Activated T-cell treated with anti-CD3 and anti-CD28 coated beads, Interleukin-2, amount 50 U/mL, for 24 hours (primary cell): Measurements from ENCODE around the gene CRTC3.

Experiments
- DNase-seq: peaks from one replicate; pipeline ENCODE4 v3.0.0-alpha.2; 2020
- H3K27ac Mint-ChIP-seq: 2 replicates; pipeline ENCODE4 v1.8.0; 2020; ENCODE audit warnings: mild to moderate bottlenecking, mixed read lengths
- H3K27me3 Mint-ChIP-seq: 2 replicates; pipeline ENCODE4 v1.8.0; 2020; ENCODE audit warnings: mixed read lengths
- H3K36me3 Mint-ChIP-seq: 2 replicates; pipeline ENCODE4 v1.8.0; 2020; ENCODE audit warnings: low read depth, mixed read lengths
- H3K4me1 Mint-ChIP-seq: 2 replicates; pipeline ENCODE4 v1.8.0; 2020; ENCODE audit warnings: low read depth, mixed read lengths
- H3K4me3 Mint-ChIP-seq: 2 replicates; pipeline ENCODE4 v1.8.0; 2020; ENCODE audit warnings: mild to moderate bottlenecking, moderate library complexity, mixed read lengths
- H3K9me3 Mint-ChIP-seq: 2 replicates; pipeline ENCODE4 v1.8.0; 2020; ENCODE audit warnings: mixed read lengths

CRTC3 gene

GRCh38 chr15:90529371-90530249 lies at the start of gene CRTC3:
TSS of gene CRTC3 (plus strand) at chr15:90529923. CDS start at chr15:90530072, 149 bp downstream.
- no peaks in the 10 kb centered on the region for H3K27me3 Mint-ChIP-seq
- peaks cover 8% of the 10 kb centered on the region for H3K36me3 Mint-ChIP-seq
- H3K4me1 Mint-ChIP-seq: peaks cover 44% of the 10 kb centered on the region
- peak; percentile 81 for DNase-seq
- H3K4me3 Mint-ChIP-seq: peak within 1 kb of the TSS; percentile 94
- H3K9me3 Mint-ChIP-seq: no peaks in the 10 kb centered on the region
- peak within 1 kb of the TSS; percentile 91 for H3K27ac Mint-ChIP-seq

GRCh38 chr15:90481023-90481422 lies 48.7 kb upstream of the CRTC3 start:
- peaks cover 95% of the 10 kb centered on the region for H3K36me3 Mint-ChIP-seq
- no peaks in the 10 kb centered on the region for H3K27me3 Mint-ChIP-seq
- H3K4me3 Mint-ChIP-seq: no peak overlapping the region
- H3K9me3 Mint-ChIP-seq: no peaks in the 10 kb centered on the region
- peaks cover 32% of the 10 kb centered on the region for H3K4me1 Mint-ChIP-seq
- H3K27ac Mint-ChIP-seq: peak overlapping the region; percentile 41
- no peak for DNase-seq

GRCh38 chr15:90482124-90483011 lies 47.4 kb upstream of the CRTC3 start:
- DNase-seq: peak; percentile 48
- Mint-ChIP-seq H3K4me3 (no peak overlapping the region), H3K27me3 (no peaks in the 10 kb centered on the region), H3K36me3 (peaks cover 95% of the 10 kb centered on the region), H3K27ac (no peak overlapping the region), H3K4me1 (peaks cover 31% of the 10 kb centered on the region), H3K9me3 (no peaks in the 10 kb centered on the region)

- no peak for DNase-seq
- H3K4me3 Mint-ChIP-seq: no peak overlapping the region
- H3K27me3 Mint-ChIP-seq: no peaks in the 10 kb centered on the region
- H3K36me3 Mint-ChIP-seq: peaks cover 93% of the 10 kb centered on the region
- peaks cover 30% of the 10 kb centered on the region for H3K4me1 Mint-ChIP-seq
- no peak overlapping the region for H3K27ac Mint-ChIP-seq
- H3K9me3 Mint-ChIP-seq: no peaks in the 10 kb centered on the region
Observed at GRCh38 chr15:90483012-90483307, 46.8 kb upstream of the CRTC3 start.

GRCh38 chr15:90483637-90484036 lies 46.1 kb upstream of the CRTC3 start:
- no peak overlapping the region for H3K4me3 Mint-ChIP-seq

GRCh38 chr15:90487186-90487585 lies 42.5 kb upstream of the CRTC3 start:
- no peak overlapping the region for H3K27ac Mint-ChIP-seq
- no peaks in the 10 kb centered on the region for H3K27me3 Mint-ChIP-seq
- DNase-seq: no peak
- H3K36me3 Mint-ChIP-seq: peaks cover 96% of the 10 kb centered on the region
- H3K4me3 Mint-ChIP-seq: no peak overlapping the region
- no peaks in the 10 kb centered on the region for H3K9me3 Mint-ChIP-seq
- H3K4me1 Mint-ChIP-seq: no peaks in the 10 kb centered on the region

More at GRCh38 chr15:90483637-90484036, 46.1 kb upstream of the CRTC3 start:
- no peak overlapping the region for H3K27ac Mint-ChIP-seq
- peaks cover 92% of the 10 kb centered on the region for H3K36me3 Mint-ChIP-seq
- no peaks in the 10 kb centered on the region for H3K9me3 Mint-ChIP-seq
- H3K27me3 Mint-ChIP-seq: no peaks in the 10 kb centered on the region
- no peak for DNase-seq
- peaks cover 26% of the 10 kb centered on the region for H3K4me1 Mint-ChIP-seq

GRCh38 chr15:90489514-90489913 lies 40.2 kb upstream of the CRTC3 start:
- Mint-ChIP-seq H3K27ac (no peak overlapping the region), H3K36me3 (peaks cover 96% of the 10 kb centered on the region), H3K4me1 (peaks cover 13% of the 10 kb centered on the region), H3K4me3 (no peak overlapping the region), H3K27me3 (no peaks in the 10 kb centered on the region), H3K9me3 (no peaks in the 10 kb centered on the region)
- no peak for DNase-seq

- peak overlapping the region; percentile 1 for H3K27ac Mint-ChIP-seq
- no peak overlapping the region for H3K4me3 Mint-ChIP-seq
- peaks cover 95% of the 10 kb centered on the region for H3K36me3 Mint-ChIP-seq
- no peaks in the 10 kb centered on the region for H3K27me3 Mint-ChIP-seq
- DNase-seq: no peak
- H3K9me3 Mint-ChIP-seq: no peaks in the 10 kb centered on the region
- H3K4me1 Mint-ChIP-seq: peaks cover 13% of the 10 kb centered on the region
Observed at GRCh38 chr15:90489944-90490343, 39.8 kb upstream of the CRTC3 start.

- Mint-ChIP-seq H3K4me1 (peaks cover 13% of the 10 kb centered on the region), H3K4me3 (no peak overlapping the region), H3K9me3 (no peaks in the 10 kb centered on the region), H3K27ac (peak overlapping the region; percentile 48), H3K27me3 (no peaks in the 10 kb centered on the region), H3K36me3 (peaks cover 93% of the 10 kb centered on the region)
- DNase-seq: no peak
Observed at GRCh38 chr15:90493647-90494046, 36.1 kb upstream of the CRTC3 start.

- Mint-ChIP-seq H3K36me3 (peaks cover 93% of the 10 kb centered on the region), H3K27ac (no peak overlapping the region), H3K27me3 (no peaks in the 10 kb centered on the region), H3K4me3 (no peak overlapping the region), H3K4me1 (peaks cover 13% of the 10 kb centered on the region), H3K9me3 (no peaks in the 10 kb centered on the region)
- no peak for DNase-seq
Observed at GRCh38 chr15:90495067-90495466, 34.7 kb upstream of the CRTC3 start.

GRCh38 chr15:90496791-90497190 lies 32.9 kb upstream of the CRTC3 start:
- Mint-ChIP-seq H3K36me3 (peaks cover 94% of the 10 kb centered on the region), H3K4me1 (peaks cover 13% of the 10 kb centered on the region)
- DNase-seq: no peak

GRCh38 chr15:90497376-90497775 lies 32.3 kb upstream of the CRTC3 start:
- Mint-ChIP-seq H3K9me3 (no peaks in the 10 kb centered on the region), H3K27ac (no peak overlapping the region), H3K4me1 (peaks cover 13% of the 10 kb centered on the region), H3K27me3 (no peaks in the 10 kb centered on the region), H3K36me3 (peaks cover 94% of the 10 kb centered on the region), H3K4me3 (no peak overlapping the region)
- no peak for DNase-seq

More at GRCh38 chr15:90496791-90497190, 32.9 kb upstream of the CRTC3 start:
- no peaks in the 10 kb centered on the region for H3K27me3 Mint-ChIP-seq
- H3K27ac Mint-ChIP-seq: no peak overlapping the region
- no peaks in the 10 kb centered on the region for H3K9me3 Mint-ChIP-seq
- H3K4me3 Mint-ChIP-seq: no peak overlapping the region

GRCh38 chr15:90497912-90498311 lies 31.8 kb upstream of the CRTC3 start:
- H3K27ac Mint-ChIP-seq: no peak overlapping the region
- no peaks in the 10 kb centered on the region for H3K27me3 Mint-ChIP-seq
- H3K36me3 Mint-ChIP-seq: peaks cover 93% of the 10 kb centered on the region
- H3K4me1 Mint-ChIP-seq: peaks cover 8% of the 10 kb centered on the region
- H3K9me3 Mint-ChIP-seq: no peaks in the 10 kb centered on the region
- H3K4me3 Mint-ChIP-seq: no peak overlapping the region
- DNase-seq: no peak

- DNase-seq: no peak
- Mint-ChIP-seq H3K36me3 (peaks cover 75% of the 10 kb centered on the region), H3K4me3 (no peak overlapping the region), H3K9me3 (no peaks in the 10 kb centered on the region), H3K4me1 (no peaks in the 10 kb centered on the region), H3K27me3 (no peaks in the 10 kb centered on the region), H3K27ac (no peak overlapping the region)
Observed at GRCh38 chr15:90500171-90500570, 29.6 kb upstream of the CRTC3 start.

GRCh38 chr15:90501898-90502297 lies 27.8 kb upstream of the CRTC3 start:
- Mint-ChIP-seq H3K4me3 (no peak overlapping the region), H3K27ac (no peak overlapping the region), H3K9me3 (no peaks in the 10 kb centered on the region), H3K27me3 (no peaks in the 10 kb centered on the region), H3K36me3 (peaks cover 61% of the 10 kb centered on the region), H3K4me1 (no peaks in the 10 kb centered on the region)
- DNase-seq: no peak
